HUES48 (cell line): ENCODE measurements around the gene SRBD1.

Experiments
- H3K27ac ChIP-seq: one replicate; pipeline ENCODE4 v1.7.0; 2013; ENCODE audit warnings: low read depth, low read length, inconsistent platforms
- H3K27me3 ChIP-seq: 2 replicates; pipeline ENCODE4 v1.6.1; 2013; ENCODE audit warnings: mild to moderate bottlenecking, low read length; ENCODE audit not compliant: control insufficient read depth, insufficient read depth
- H3K36me3 ChIP-seq: 2 replicates; pipeline ENCODE4 v1.6.1; 2013; ENCODE audit warnings: low read length; ENCODE audit not compliant: control insufficient read depth, insufficient read depth
- H3K4me1 ChIP-seq: 2 replicates; pipeline ENCODE4 v1.6.1; 2013; ENCODE audit warnings: mild to moderate bottlenecking, low read length; ENCODE audit not compliant: control insufficient read depth, insufficient read depth
- H3K4me3 ChIP-seq: 2 replicates; pipeline ENCODE4 v1.5.1; 2013; ENCODE audit warnings: mild to moderate bottlenecking, low read depth, low read length
- H3K9ac ChIP-seq: 2 replicates; pipeline ENCODE4 v1.6.1; 2013; ENCODE audit warnings: mild to moderate bottlenecking, low read depth, low read length, moderate library complexity
- H3K9me3 ChIP-seq: 2 replicates; pipeline ENCODE4 v1.6.1; 2013; ENCODE audit warnings: low read length; ENCODE audit not compliant: control insufficient read depth, insufficient read depth

SRBD1 gene

GRCh38 chr2:45612731-45613130 is 1.7 kb upstream of the SRBD1 start:
- Histone ChIP-seq H3K27ac (no peak overlapping the region), H3K4me3 (no peak overlapping the region), H3K4me1 (peaks cover 13% of the 10 kb centered on the region), H3K9ac (no peak overlapping the region), H3K9me3 (no peaks in the 10 kb centered on the region), H3K27me3 (no peaks in the 10 kb centered on the region), H3K36me3 (no peaks in the 10 kb centered on the region)

- Histone ChIP-seq H3K9ac (no peak overlapping the region), H3K27ac (no peak overlapping the region), H3K4me3 (no peak overlapping the region), H3K27me3 (no peaks in the 10 kb centered on the region), H3K9me3 (no peaks in the 10 kb centered on the region), H3K4me1 (peaks cover 13% of the 10 kb centered on the region), H3K36me3 (no peaks in the 10 kb centered on the region)
These were observed 1.2 kb upstream of the SRBD1 start for GRCh38 chr2:45612285-45612684.

- Histone ChIP-seq H3K27me3 (no peaks in the 10 kb centered on the region), H3K36me3 (no peaks in the 10 kb centered on the region), H3K9ac (peak overlapping the region; percentile 80), H3K4me1 (peaks cover 13% of the 10 kb centered on the region), H3K4me3 (peak overlapping the region; percentile 87), H3K9me3 (no peaks in the 10 kb centered on the region), H3K27ac (peak overlapping the region; percentile 94)
These were observed 617 bp downstream of the SRBD1 start for GRCh38 chr2:45610281-45611019.

- H3K4me1 ChIP-seq: peaks cover 13% of the 10 kb centered on the region
- no peak overlapping the region for H3K4me3 ChIP-seq
- H3K27me3 ChIP-seq: no peaks in the 10 kb centered on the region
- peaks cover 20% of the 10 kb centered on the region for H3K36me3 ChIP-seq
- no peak overlapping the region for H3K27ac ChIP-seq
- no peak overlapping the region for H3K9ac ChIP-seq
- no peaks in the 10 kb centered on the region for H3K9me3 ChIP-seq
These were observed 3.4 kb downstream of the SRBD1 start for GRCh38 chr2:45607701-45608100.

- Histone ChIP-seq H3K4me3 (no peak overlapping the region), H3K9ac (no peak overlapping the region), H3K36me3 (peaks cover 25% of the 10 kb centered on the region), H3K9me3 (no peaks in the 10 kb centered on the region), H3K27me3 (no peaks in the 10 kb centered on the region), H3K27ac (no peak overlapping the region), H3K4me1 (peaks cover 13% of the 10 kb centered on the region)
These were observed 4.3 kb downstream of the SRBD1 start for GRCh38 chr2:45606796-45607195.

- no peak overlapping the region for H3K27ac ChIP-seq
- peaks cover 42% of the 10 kb centered on the region for H3K36me3 ChIP-seq
- no peak overlapping the region for H3K9ac ChIP-seq
- no peaks in the 10 kb centered on the region for H3K9me3 ChIP-seq
- no peaks in the 10 kb centered on the region for H3K27me3 ChIP-seq
- peaks cover 8% of the 10 kb centered on the region for H3K4me1 ChIP-seq
- H3K4me3 ChIP-seq: no peak overlapping the region
These were observed 6.0 kb downstream of the SRBD1 start for GRCh38 chr2:45605116-45605515.

GRCh38 chr2:45602624-45603023 is 8.4 kb downstream of the SRBD1 start:
- Histone ChIP-seq H3K9ac (no peak overlapping the region), H3K27ac (no peak overlapping the region), H3K4me1 (no peaks in the 10 kb centered on the region), H3K27me3 (no peaks in the 10 kb centered on the region), H3K36me3 (peaks cover 65% of the 10 kb centered on the region), H3K9me3 (no peaks in the 10 kb centered on the region), H3K4me3 (no peak overlapping the region)

- H3K36me3 ChIP-seq: peaks cover 77% of the 10 kb centered on the region
- H3K27ac ChIP-seq: no peak overlapping the region
- H3K4me3 ChIP-seq: no peak overlapping the region
- H3K9ac ChIP-seq: no peak overlapping the region
- no peaks in the 10 kb centered on the region for H3K4me1 ChIP-seq
- no peaks in the 10 kb centered on the region for H3K27me3 ChIP-seq
- H3K9me3 ChIP-seq: no peaks in the 10 kb centered on the region
These were observed 12.5 kb downstream of the SRBD1 start for GRCh38 chr2:45598545-45598944.

GRCh38 chr2:45596761-45597160 is 14.3 kb downstream of the SRBD1 start:
- no peaks in the 10 kb centered on the region for H3K27me3 ChIP-seq
- no peak overlapping the region for H3K4me3 ChIP-seq
- no peaks in the 10 kb centered on the region for H3K4me1 ChIP-seq
- H3K9ac ChIP-seq: no peak overlapping the region
- H3K36me3 ChIP-seq: peaks cover 67% of the 10 kb centered on the region
- no peaks in the 10 kb centered on the region for H3K9me3 ChIP-seq
- no peak overlapping the region for H3K27ac ChIP-seq

- H3K4me1 ChIP-seq: no peaks in the 10 kb centered on the region
- H3K9me3 ChIP-seq: no peaks in the 10 kb centered on the region
- peaks cover 63% of the 10 kb centered on the region for H3K36me3 ChIP-seq
- H3K27me3 ChIP-seq: no peaks in the 10 kb centered on the region
- no peak overlapping the region for H3K4me3 ChIP-seq
- no peak overlapping the region for H3K9ac ChIP-seq
- H3K27ac ChIP-seq: no peak overlapping the region
These were observed 15.2 kb downstream of the SRBD1 start for GRCh38 chr2:45595721-45596435.

GRCh38 chr2:45591073-45591472 is 20.0 kb downstream of the SRBD1 start:
- Histone ChIP-seq H3K4me1 (no peaks in the 10 kb centered on the region), H3K9ac (no peak overlapping the region), H3K4me3 (no peak overlapping the region), H3K9me3 (no peaks in the 10 kb centered on the region), H3K36me3 (peaks cover 21% of the 10 kb centered on the region), H3K27ac (no peak overlapping the region), H3K27me3 (no peaks in the 10 kb centered on the region)
